K562 (cell line): ENCODE data around the gene PRSS57. TPM values are rescaled to one million over a fixed set of nuclear protein-coding genes. Genes with fewer than 3 reads are reported as not detected.

Source experiments
- ATF6 ChIP-seq: sonication (generic); formaldehyde crosslinking; IDR thresholded peaks from 2 replicates; pipeline ENCODE4 v1.4.0; 2020; ENCODE audit warnings: mild to moderate bottlenecking, missing genetic modification reagents
- DLX4 ChIP-seq: fragments of 250-450 bp; sonication (Bioruptor Pico); IDR thresholded peaks from 2 replicates; pipeline ENCODE4 v1.6.1; 2021; ENCODE audit warnings: mild to moderate bottlenecking
- FOXJ3 ChIP-seq: sonication (generic); formaldehyde crosslinking; IDR thresholded peaks from 2 replicates; pipeline ENCODE4 v1.4.0; 2020; ENCODE audit warnings: mild to moderate bottlenecking, missing genetic modification reagents
- GATAD2A ChIP-seq: fragments of 450-650 bp; IDR thresholded peaks from 2 replicates; pipeline ENCODE4 v1.6.1; 2017
- HDAC8 ChIP-seq: fragments of 450-650 bp; IDR thresholded peaks from 2 replicates; pipeline ENCODE4 v1.6.1; 2016; ENCODE audit warnings: mild to moderate bottlenecking, missing genetic modification characterization, moderate library complexity, missing compliant biosample characterization
- SAFB ChIP-seq: fragments of 200-400 bp; formaldehyde crosslinking; IDR thresholded peaks from 2 replicates; pipeline ENCODE4 v1.6.1; 2017; ENCODE audit warnings: low read depth, low read length, borderline replicate concordance
- SIX5 ChIP-seq, 2 experiments: IDR thresholded peaks; 2 replicates each; pipeline ENCODE4 v1.6.1; 2011; ENCODE audit warnings: low read length in 2 of 2, borderline replicate concordance in 1 of 2, low read depth in 1 of 2, mild to moderate bottlenecking in 1 of 2, moderate library complexity in 1 of 2; ENCODE audit not compliant: insufficient read depth in 1 of 2
- TAF15 ChIP-seq: fragments of 200-400 bp; formaldehyde crosslinking; IDR thresholded peaks from 2 replicates; pipeline ENCODE4 v1.6.1; 2017; ENCODE audit warnings: mild to moderate bottlenecking, low read depth, low read length, moderate library complexity
- TSC22D4 ChIP-seq: fragments of 450-650 bp; IDR thresholded peaks from 2 replicates; pipeline ENCODE4 v1.6.1; 2016; ENCODE audit warnings: missing genetic modification characterization, missing biosample characterization, control low read depth
- TSHZ1 ChIP-seq: fragments of 250-450 bp; sonication (Bioruptor Pico); IDR thresholded peaks from 2 replicates; pipeline ENCODE4 v1.4.0; 2020; ENCODE audit warnings: mild to moderate bottlenecking, moderate library complexity
- ZHX1 ChIP-seq: fragments of 150-350 bp; conservative IDR thresholded peaks from 2 replicates; pipeline ENCODE4 v1.6.1; 2014; ENCODE audit warnings: low read length
- ZNF197 ChIP-seq: fragments of 200-800 bp; sonication (Bioruptor generic); IDR thresholded peaks from 2 replicates; pipeline ENCODE4 v1.6.1; 2016; ENCODE audit warnings: low read depth, missing genetic modification characterization, missing compliant biosample characterization
- ZNF449 ChIP-seq: fragments of 250-450 bp; sonication (Bioruptor Pico); IDR thresholded peaks from 2 replicates; pipeline ENCODE4 v1.8.0; 2022; ENCODE audit warnings: moderate library complexity, mild to moderate bottlenecking, inconsistent platforms
- ZNF507 ChIP-seq: conservative IDR thresholded peaks from 2 replicates; pipeline ENCODE4 v1.6.1; 2017; ENCODE audit warnings: missing genetic modification characterization, missing compliant biosample characterization
- polyA plus RNA-seq, 8 experiments: library from polyadenylated mRNA; depleted of rRNA in 4 of 8; stranded (reverse) in 5 of 8; unstranded in 3 of 8; fragments of >200 nt; fragmentation: Nextera tagmentation in 2 of 8; fragmentation: Illumina TruSeq in 1 of 8; extraction: Ambion mirVana in 2 of 8; extraction: Trizol in 1 of 8; gene quantifications; 2 replicates each; pipeline versions ENCODE4 v1.2.1 to v1.2.3, GENCODE V29; 2011 to 2014; ENCODE audit warnings: inconsistent platforms in 1 of 8, missing spikeins in 1 of 8
- total RNA-seq, 7 experiments: library from RNA; depleted of rRNA in 6 of 7; stranded (reverse); fragments of >200 nt in 6 of 7; fragmentation: Illumina TruSeq in 2 of 7; extraction: Trizol in 2 of 7; gene quantifications; 2 replicates each; pipeline versions ENCODE4 v1.2.1 to v1.2.3, GENCODE V29; 2011 to 2021; ENCODE audit warnings: low replicate concordance in 1 of 7
- TF ChIP-seq, protein P1 (sequence below): sonication (generic); formaldehyde crosslinking; IDR thresholded peaks from 2 replicates; pipeline ENCODE4 v1.8.1; 2023; ENCODE audit warnings: mild to moderate bottlenecking, missing genetic modification reagents

Gene PRSS57
- total and polyA plus RNA-seq, 9 of the 15 experiments (the other 6 are each of a cell fraction or from before 2014, with no cell fraction given), result 0.06 to 2.5 (median 1.3) TPM; not detected in 3

- TF ChIP-seq ZHX1 (no peak), SAFB (no peak), ZNF449 (CRISPR knock-in tag) (no peak), ZNF197 (no peak), ATF6 (CRISPR knock-in tag) (no peak), TSC22D4 (tag) (no peak), DLX4 (CRISPR knock-in tag) (no peak), TSHZ1 (CRISPR knock-in tag) (no peak), ZNF507 (tag) (no peak), TAF15 (no peak), HDAC8 (no peak), GATAD2A (no peak), SIX5 (IDR thresholded peaks at IDR 0.05; ENCODE audit: borderline replicate concordance in 1 of 2, insufficient read depth in 1 of 2, low read depth in 1 of 2, low read length in 2 of 2) (no peak), FOXJ3 (CRISPR knock-in tag) (no peak)
- TF ChIP-seq, protein P1, sequence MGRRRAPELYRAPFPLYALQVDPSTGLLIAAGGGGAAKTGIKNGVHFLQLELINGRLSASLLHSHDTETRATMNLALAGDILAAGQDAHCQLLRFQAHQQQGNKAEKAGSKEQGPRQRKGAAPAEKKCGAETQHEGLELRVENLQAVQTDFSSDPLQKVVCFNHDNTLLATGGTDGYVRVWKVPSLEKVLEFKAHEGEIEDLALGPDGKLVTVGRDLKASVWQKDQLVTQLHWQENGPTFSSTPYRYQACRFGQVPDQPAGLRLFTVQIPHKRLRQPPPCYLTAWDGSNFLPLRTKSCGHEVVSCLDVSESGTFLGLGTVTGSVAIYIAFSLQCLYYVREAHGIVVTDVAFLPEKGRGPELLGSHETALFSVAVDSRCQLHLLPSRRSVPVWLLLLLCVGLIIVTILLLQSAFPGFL, result 0 out of 2 replicates have a peak, but pooled peaks have one; percentile 66
Observed at GRCh38 chr19:662207-662961, 32.9 kb downstream of the PRSS57 start (continued).
